IMR-90 (cell line): Measurements from ENCODE around the gene EMX1.

Source experiments
- BHLHE40 ChIP-seq: fragments of 150-350 bp; IDR thresholded peaks from 2 replicates; pipeline ENCODE4 v1.6.1; 2016; ENCODE audit warnings: mild to moderate bottlenecking, low read depth, low read length
- CEBPB ChIP-seq: IDR thresholded peaks from 2 replicates; pipeline ENCODE4 v1.6.1; 2012; ENCODE audit warnings: low read depth, low read length, improper control_type of control experiment
- FOS ChIP-seq: fragments of 150-350 bp; IDR thresholded peaks from 2 replicates; pipeline ENCODE4 v1.6.1; 2016; ENCODE audit warnings: low read depth, low read length
- MAFK ChIP-seq: IDR thresholded peaks from 2 replicates; pipeline ENCODE4 v1.6.1; 2012; ENCODE audit warnings: low read depth, low read length, improper control_type of control experiment
- MAZ ChIP-seq: IDR thresholded peaks from 2 replicates; pipeline ENCODE4 v1.6.1; 2012; ENCODE audit warnings: low read depth, mild to moderate bottlenecking, low read length, improper control_type of control experiment, moderate library complexity, borderline replicate concordance
- MXI1 ChIP-seq: IDR thresholded peaks from 2 replicates; pipeline ENCODE4 v1.6.1; 2012; ENCODE audit warnings: low read depth, mild to moderate bottlenecking, low read length, moderate library complexity, borderline replicate concordance
- NFE2L2 ChIP-seq: fragments of 150-350 bp; IDR thresholded peaks from 2 replicates; pipeline ENCODE4 v1.6.1; 2016; ENCODE audit warnings: low read depth, mild to moderate bottlenecking, low read length
- POLR2A ChIP-seq: IDR thresholded peaks from 2 replicates; pipeline ENCODE4 v1.6.1; 2012; ENCODE audit warnings: mild to moderate bottlenecking, low read depth, low read length
- RAD21 ChIP-seq: IDR thresholded peaks from 2 replicates; pipeline ENCODE4 v1.6.1; 2012; ENCODE audit warnings: low read length, improper control_type of control experiment
- TF ChIP-seq, protein P1 (sequence below): conservative IDR thresholded peaks from 2 replicates; pipeline ENCODE4 v1.5.1; 2012; ENCODE audit warnings: mild to moderate bottlenecking, low read depth, low read length, improper control_type of control experiment

DNA sequence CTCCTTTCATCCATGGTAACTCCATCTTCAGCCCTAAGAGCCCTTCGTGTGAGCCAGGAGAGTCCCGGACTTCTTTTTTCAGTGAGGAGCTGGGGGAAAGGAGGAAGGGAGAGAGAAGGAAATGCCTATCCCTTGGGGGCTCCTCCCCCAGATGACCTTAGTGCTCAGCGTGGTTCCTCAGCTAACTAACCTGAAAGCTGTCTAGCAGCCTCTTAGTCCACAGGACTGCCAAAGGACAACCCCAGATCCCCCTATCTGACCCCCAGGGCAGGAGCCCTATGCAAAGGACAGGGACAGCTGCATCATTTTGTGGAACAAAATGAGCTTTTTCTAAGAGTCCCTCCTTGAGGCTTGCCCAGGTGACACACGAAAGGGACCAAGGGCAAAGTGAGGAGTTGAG lies 22.2 kb upstream of the EMX1 start:
- TF ChIP-seq, protein P1, sequence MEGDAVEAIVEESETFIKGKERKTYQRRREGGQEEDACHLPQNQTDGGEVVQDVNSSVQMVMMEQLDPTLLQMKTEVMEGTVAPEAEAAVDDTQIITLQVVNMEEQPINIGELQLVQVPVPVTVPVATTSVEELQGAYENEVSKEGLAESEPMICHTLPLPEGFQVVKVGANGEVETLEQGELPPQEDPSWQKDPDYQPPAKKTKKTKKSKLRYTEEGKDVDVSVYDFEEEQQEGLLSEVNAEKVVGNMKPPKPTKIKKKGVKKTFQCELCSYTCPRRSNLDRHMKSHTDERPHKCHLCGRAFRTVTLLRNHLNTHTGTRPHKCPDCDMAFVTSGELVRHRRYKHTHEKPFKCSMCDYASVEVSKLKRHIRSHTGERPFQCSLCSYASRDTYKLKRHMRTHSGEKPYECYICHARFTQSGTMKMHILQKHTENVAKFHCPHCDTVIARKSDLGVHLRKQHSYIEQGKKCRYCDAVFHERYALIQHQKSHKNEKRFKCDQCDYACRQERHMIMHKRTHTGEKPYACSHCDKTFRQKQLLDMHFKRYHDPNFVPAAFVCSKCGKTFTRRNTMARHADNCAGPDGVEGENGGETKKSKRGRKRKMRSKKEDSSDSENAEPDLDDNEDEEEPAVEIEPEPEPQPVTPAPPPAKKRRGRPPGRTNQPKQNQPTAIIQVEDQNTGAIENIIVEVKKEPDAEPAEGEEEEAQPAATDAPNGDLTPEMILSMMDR, result no peak
- TF ChIP-seq CEBPB, result no peak
- no peak for TF ChIP-seq MAFK
- TF ChIP-seq MXI1, result no peak
- TF ChIP-seq POLR2A, result no peak
- TF ChIP-seq MAZ, result no peak
- TF ChIP-seq NFE2L2, result no peak
- no peak for TF ChIP-seq RAD21
- no peak for TF ChIP-seq BHLHE40
- TF ChIP-seq FOS, result no peak
